BE2C (cell line): ENCODE results near the gene GJB2.
"Not testable (repeated sequence)": the region's sequence is repeated elsewhere in the genome, so short reads cannot be mapped to it uniquely, and the experiment has no call there.

Experiments used
- DNase-seq: peaks from one replicate; pipeline ENCODE4 v3.0.0-alpha.2; 2020
- H3K27me3 ChIP-seq: fragments of 250-450 bp; sonication (Bioruptor Pico); 2 replicates; pipeline ENCODE4 v1.5.1; 2020; ENCODE audit warnings: mild to moderate bottlenecking
- H3K36me3 ChIP-seq: fragments of 250-450 bp; sonication (Bioruptor Pico); 2 replicates; pipeline ENCODE4 v1.5.1; 2020; ENCODE audit warnings: mild to moderate bottlenecking
- H3K4me1 ChIP-seq: fragments of 250-450 bp; sonication (Bioruptor Pico); 2 replicates; pipeline ENCODE4 v1.5.1; 2020
- H3K4me3 ChIP-seq: 2 replicates; pipeline ENCODE4 v1.5.1; 2011; ENCODE audit warnings: low read depth, low read length
- H3K9me3 ChIP-seq: fragments of 250-450 bp; sonication (Bioruptor Pico); 2 replicates; pipeline ENCODE4 v1.5.1; 2020
- TF ChIP-seq, protein P1 (sequence below): IDR thresholded peaks from 2 replicates; pipeline ENCODE4 v1.5.1; 2012; ENCODE audit warnings: mild to moderate bottlenecking, low read depth, low read length

The GJB2 gene

DNA sequence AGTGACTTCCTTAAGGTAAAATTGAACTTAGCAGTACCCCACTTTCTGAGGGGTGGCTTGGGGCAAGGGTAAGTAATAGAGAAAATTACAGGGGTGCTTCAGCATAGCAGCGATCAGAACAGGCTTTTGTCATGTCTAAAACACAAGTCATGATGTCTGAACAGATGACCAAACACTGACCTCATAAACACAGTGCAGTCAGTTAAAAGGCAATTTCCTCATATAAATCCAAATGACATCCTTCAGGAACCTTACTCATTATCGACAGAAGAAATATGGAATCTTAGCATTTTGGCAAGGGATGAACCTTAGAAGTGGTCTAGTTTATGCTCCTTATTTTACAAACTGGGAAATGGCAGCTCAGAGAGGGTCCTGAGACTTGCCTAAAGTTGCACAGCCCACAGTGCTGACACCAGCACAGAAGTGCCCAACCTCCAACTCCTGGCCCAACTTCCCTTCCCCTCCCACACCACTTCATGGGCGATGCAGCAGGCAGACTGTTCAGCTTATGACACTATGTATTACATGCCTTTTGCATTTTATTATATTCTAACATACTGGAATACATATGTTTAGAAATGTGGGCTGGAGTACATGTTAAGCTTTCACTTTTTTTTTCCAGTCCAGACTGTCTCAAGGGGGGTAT lies 35.5 kb downstream of the GJB2 start:
- Histone ChIP-seq H3K9me3 (no peaks in the 10 kb centered on the region), H3K36me3 (no peaks in the 10 kb centered on the region), H3K4me1 (no peaks in the 10 kb centered on the region), H3K4me3 (no peak overlapping the region), H3K27me3 (peaks cover 84% of the 10 kb centered on the region)
- TF ChIP-seq, protein P1, sequence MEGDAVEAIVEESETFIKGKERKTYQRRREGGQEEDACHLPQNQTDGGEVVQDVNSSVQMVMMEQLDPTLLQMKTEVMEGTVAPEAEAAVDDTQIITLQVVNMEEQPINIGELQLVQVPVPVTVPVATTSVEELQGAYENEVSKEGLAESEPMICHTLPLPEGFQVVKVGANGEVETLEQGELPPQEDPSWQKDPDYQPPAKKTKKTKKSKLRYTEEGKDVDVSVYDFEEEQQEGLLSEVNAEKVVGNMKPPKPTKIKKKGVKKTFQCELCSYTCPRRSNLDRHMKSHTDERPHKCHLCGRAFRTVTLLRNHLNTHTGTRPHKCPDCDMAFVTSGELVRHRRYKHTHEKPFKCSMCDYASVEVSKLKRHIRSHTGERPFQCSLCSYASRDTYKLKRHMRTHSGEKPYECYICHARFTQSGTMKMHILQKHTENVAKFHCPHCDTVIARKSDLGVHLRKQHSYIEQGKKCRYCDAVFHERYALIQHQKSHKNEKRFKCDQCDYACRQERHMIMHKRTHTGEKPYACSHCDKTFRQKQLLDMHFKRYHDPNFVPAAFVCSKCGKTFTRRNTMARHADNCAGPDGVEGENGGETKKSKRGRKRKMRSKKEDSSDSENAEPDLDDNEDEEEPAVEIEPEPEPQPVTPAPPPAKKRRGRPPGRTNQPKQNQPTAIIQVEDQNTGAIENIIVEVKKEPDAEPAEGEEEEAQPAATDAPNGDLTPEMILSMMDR, result no peak
- no peak for DNase-seq

DNA sequence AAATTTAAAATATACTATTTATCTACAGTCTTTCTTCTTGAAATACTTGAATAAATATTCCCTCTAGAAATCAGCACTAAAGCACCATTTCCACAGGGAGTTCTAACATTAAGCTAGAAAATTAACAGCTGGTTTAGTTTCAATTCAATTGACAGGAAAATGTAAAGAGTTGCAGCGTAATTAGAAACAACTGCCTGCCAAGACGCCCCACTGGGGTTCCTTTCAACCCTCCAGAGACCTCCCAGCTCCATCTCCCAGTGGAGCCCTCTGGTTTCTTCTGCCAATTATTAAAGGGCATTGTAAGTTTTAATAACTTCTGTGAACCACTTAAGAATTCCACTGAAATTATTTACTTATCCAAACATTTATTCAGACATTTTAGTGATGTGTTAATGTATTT lies 36.0 kb downstream of the GJB2 start:
- H3K27me3 ChIP-seq, result peaks cover 83% of the 10 kb centered on the region

DNA sequence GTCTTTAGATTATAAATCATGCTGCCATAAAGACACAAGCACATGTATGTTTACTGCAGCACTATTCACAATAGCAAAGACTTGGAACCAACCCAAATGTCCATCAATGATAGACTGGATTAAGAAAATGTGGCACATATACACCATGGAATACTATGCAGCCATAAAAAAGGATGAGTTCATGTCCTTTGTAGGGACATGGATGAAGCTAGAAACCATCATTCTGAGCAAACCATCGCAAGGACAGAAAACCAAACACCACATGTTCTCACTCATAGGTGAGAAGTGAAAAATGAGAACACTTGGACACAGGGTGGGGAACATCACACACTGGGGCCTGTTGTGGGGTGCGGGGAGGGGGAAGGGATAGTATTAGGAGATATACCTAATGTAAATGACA lies 39.4 kb downstream of the GJB2 start:
- not testable (repeated sequence) for H3K36me3 ChIP-seq, H3K4me1 ChIP-seq
- H3K27me3 ChIP-seq, result peaks cover 72% of the 10 kb centered on the region

More for the DNA sequence above, 36.0 kb downstream of the GJB2 start:
- TF ChIP-seq, protein P1, result no peak
- Histone ChIP-seq H3K36me3 (no peaks in the 10 kb centered on the region), H3K9me3 (no peaks in the 10 kb centered on the region), H3K4me1 (no peaks in the 10 kb centered on the region), H3K4me3 (no peak overlapping the region)
- no peak for DNase-seq

DNA sequence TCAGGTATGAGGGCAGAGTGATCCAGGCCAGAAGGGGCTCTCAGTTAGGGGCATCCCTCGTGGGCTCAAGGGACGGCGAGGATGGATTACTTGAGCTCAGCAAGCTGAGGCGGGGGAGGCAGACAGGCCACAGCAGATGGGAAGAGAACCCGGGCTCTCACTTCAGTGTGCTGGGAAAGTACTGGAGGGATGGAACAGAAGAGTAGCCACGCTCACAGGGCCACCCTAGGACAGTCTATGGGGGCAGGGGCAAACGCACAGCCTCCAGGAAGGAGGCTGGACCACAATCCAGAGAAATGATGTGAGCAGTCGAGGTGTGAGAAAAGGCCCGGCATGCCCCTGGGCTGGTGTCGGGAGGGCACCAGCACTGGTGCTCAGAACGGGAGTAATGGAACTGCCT lies 41.1 kb downstream of the GJB2 start:
- TF ChIP-seq, protein P1, result no peak
- no peaks in the 10 kb centered on the region for H3K36me3 ChIP-seq
- peaks cover 72% of the 10 kb centered on the region for H3K27me3 ChIP-seq
- H3K4me3 ChIP-seq, result no peak overlapping the region
- H3K4me1 ChIP-seq, result no peaks in the 10 kb centered on the region
- H3K9me3 ChIP-seq, result no peaks in the 10 kb centered on the region
- no peak for DNase-seq

More for the DNA sequence above, 39.4 kb downstream of the GJB2 start:
- H3K9me3 ChIP-seq, DNase-seq, H3K4me3 ChIP-seq: not testable (repeated sequence)

DNA sequence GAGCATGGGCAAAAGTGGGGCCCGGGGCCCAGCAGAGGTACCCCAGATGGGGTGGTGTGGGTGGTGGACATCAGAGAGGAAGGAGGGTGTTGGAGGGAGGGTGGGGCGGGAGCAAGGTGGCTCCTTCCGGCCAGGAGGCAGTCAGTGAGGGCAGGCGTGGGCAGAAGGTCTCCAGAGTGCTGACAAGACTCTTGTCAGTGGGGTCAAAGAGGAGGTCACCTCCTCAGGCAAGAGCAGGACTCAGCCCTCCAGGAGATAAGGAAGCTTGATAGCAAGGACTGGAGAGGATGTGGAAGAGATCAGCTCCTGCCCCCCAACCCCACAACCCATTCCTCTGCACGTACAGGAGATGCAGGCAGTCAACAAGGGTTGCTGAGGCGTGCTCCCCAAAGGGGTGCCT lies 41.7 kb downstream of the GJB2 start:
- Histone ChIP-seq H3K4me1 (no peaks in the 10 kb centered on the region), H3K27me3 (peaks cover 72% of the 10 kb centered on the region), H3K36me3 (no peaks in the 10 kb centered on the region), H3K9me3 (no peaks in the 10 kb centered on the region), H3K4me3 (no peak overlapping the region)
- TF ChIP-seq, protein P1, result no peak
- no peak for DNase-seq

DNA sequence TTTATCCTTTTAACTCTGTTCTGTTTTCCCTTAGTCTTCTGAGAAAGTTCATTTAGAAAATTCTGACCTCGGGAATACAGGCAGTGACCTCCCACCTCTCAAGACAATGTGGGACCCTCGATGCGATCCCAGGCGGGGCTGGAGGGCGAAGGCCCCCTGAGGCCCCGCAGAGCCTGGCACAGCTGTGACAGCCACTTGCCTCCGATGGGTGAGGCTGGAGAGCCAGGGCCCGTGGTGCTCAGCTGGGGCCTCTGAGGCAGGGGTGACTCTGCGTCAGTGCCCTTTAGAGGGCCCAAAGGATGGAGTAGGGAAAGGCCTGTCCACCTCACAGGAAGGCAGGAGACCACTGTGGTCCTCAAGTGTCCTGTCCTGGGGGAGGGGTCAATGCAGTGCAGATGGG lies 42.2 kb downstream of the GJB2 start:
- peaks cover 72% of the 10 kb centered on the region for H3K27me3 ChIP-seq
- no peaks in the 10 kb centered on the region for H3K4me1 ChIP-seq
- TF ChIP-seq, protein P1, result no peak
- no peak overlapping the region for H3K4me3 ChIP-seq
- DNase-seq, result no peak
- H3K9me3 ChIP-seq, result no peaks in the 10 kb centered on the region
- H3K36me3 ChIP-seq, result no peaks in the 10 kb centered on the region
